NCI-H1105 (cell line): ENCODE data around the gene FBXL13.
"Not testable (repeated sequence)": the region's sequence is repeated elsewhere in the genome, so short reads cannot be mapped to it uniquely, and the experiment has no call there.

Source experiments
- DNase-seq: peaks from one replicate; lab custom pipeline; 2025; lab: John Stamatoyannopoulos, UW

FBXL13 gene

GRCh38 chr7:102856036-102856435 is 218.6 kb downstream of the FBXL13 start:
- DNase-seq = no peak

GRCh38 chr7:102849538-102849937 is 225.1 kb downstream of the FBXL13 start:
- DNase-seq = no peak

- DNase-seq = no peak
These were observed 225.5 kb downstream of the FBXL13 start for GRCh38 chr7:102849079-102849478.

GRCh38 chr7:102845346-102845745 is 229.2 kb downstream of the FBXL13 start:
- DNase-seq = no peak

GRCh38 chr7:102843850-102844249 is 230.7 kb downstream of the FBXL13 start:
- DNase-seq = no peak

GRCh38 chr7:102842284-102842683 is 232.3 kb downstream of the FBXL13 start:
- DNase-seq = no peak

GRCh38 chr7:102841290-102841689 is 233.3 kb downstream of the FBXL13 start:
- DNase-seq = no peak

GRCh38 chr7:102840404-102840803 is 234.2 kb downstream of the FBXL13 start:
- no peak for DNase-seq

- DNase-seq = not testable (repeated sequence)
These were observed 236.0 kb downstream of the FBXL13 start for GRCh38 chr7:102838572-102839101.

GRCh38 chr7:102837802-102838201 is 236.8 kb downstream of the FBXL13 start:
- DNase-seq = no peak

GRCh38 chr7:102836977-102837376 is 237.6 kb downstream of the FBXL13 start:
- no peak for DNase-seq

GRCh38 chr7:102836191-102836919 is 238.2 kb downstream of the FBXL13 start:
- DNase-seq = no peak

GRCh38 chr7:102834999-102835398 is 239.6 kb downstream of the FBXL13 start:
- no peak for DNase-seq

GRCh38 chr7:102834466-102834865 is 240.1 kb downstream of the FBXL13 start:
- DNase-seq = no peak

- no peak for DNase-seq
These were observed 241.3 kb downstream of the FBXL13 start for GRCh38 chr7:102833343-102833742.

GRCh38 chr7:102832674-102833073 is 241.9 kb downstream of the FBXL13 start:
- DNase-seq = no peak

- DNase-seq = no peak
These were observed 244.4 kb downstream of the FBXL13 start for GRCh38 chr7:102830197-102830596.

- no peak for DNase-seq
These were observed 245.5 kb downstream of the FBXL13 start for GRCh38 chr7:102829075-102829474.

- DNase-seq = no peak
These were observed 246.3 kb downstream of the FBXL13 start for GRCh38 chr7:102828286-102828685.

- no peak for DNase-seq
These were observed 251.0 kb downstream of the FBXL13 start for GRCh38 chr7:102823390-102824119.

- no peak for DNase-seq
These were observed 252.4 kb downstream of the FBXL13 start for GRCh38 chr7:102821994-102822747.

- DNase-seq = no peak
These were observed 255.4 kb downstream of the FBXL13 start for GRCh38 chr7:102819151-102819550.
